HCEC 1CT (cell line): ENCODE data around the gene SMIM35.

Experiments
- DNase-seq: peaks from one replicate; pipeline ENCODE4 v3.0.0-alpha.2; 2017

Gene SMIM35

DNA sequence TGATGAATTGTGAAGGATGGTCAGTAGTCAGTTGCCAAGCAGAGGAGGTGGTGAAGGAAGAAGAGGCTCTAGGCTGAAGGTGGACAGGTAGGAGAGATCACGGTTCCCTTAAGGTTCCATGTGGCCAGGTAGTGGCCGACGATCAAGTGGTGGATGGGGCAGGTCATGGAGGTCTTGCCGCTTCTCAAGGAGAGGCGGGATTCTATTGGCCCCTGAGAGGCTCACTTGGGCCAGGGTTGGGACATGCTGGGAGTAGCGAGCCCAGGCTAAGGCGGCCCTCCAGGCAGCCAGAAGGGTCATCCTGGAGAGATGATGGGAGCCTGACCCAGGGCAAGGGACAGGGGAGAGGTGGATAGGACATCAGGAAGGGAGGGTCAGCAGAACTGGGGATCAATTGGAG is 30.8 kb downstream of the SMIM35 start:
- DNase-seq: no peak

- no peak for DNase-seq
These were observed 31.8 kb downstream of the SMIM35 start for GRCh38 chr11:118054712-118055640.

- DNase-seq: no peak
These were observed 34.1 kb downstream of the SMIM35 start for GRCh38 chr11:118052581-118053206.

DNA sequence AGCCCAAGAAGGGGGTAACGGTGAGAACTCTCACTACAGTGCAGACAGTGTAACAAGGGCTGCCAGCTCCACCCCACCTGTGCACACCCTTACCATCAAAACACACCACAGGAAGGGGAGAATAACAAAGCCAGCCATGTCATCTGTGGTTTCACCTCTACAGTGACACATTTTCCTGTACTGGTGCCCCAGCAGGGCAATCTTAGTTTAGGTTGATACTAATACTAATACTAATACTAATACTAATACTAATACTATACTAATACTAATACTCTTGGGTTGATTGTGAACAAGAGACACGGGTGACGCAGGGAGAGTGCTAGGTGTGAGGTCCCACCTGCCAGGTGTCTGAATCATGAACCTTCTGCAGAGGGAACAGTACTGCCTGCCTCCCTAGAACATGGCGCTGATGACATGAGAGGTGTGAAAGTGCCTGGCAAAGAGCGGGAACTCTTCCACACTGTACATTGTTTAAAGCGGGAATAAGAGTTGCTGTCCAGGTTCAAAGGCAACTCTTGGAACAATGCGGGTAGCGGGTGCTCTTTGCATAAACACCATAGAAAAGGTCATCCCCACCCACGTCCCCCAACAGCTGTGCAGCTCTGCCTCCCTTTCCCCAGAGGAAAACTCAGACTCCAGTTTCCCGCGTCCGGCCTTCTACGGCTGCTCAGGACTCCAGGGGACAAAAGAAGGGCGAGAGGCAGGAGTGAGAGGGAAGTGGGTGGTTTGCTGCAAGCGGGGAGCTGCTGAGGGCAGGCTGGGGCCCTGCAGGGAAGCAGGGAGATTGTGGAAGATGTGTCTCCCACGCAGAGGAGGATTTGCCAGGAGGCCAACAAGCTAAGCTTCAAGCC is 34.9 kb downstream of the SMIM35 start:
- no peak for DNase-seq

GRCh38 chr11:118051136-118051610 is 35.6 kb downstream of the SMIM35 start:
- DNase-seq: no peak

DNA sequence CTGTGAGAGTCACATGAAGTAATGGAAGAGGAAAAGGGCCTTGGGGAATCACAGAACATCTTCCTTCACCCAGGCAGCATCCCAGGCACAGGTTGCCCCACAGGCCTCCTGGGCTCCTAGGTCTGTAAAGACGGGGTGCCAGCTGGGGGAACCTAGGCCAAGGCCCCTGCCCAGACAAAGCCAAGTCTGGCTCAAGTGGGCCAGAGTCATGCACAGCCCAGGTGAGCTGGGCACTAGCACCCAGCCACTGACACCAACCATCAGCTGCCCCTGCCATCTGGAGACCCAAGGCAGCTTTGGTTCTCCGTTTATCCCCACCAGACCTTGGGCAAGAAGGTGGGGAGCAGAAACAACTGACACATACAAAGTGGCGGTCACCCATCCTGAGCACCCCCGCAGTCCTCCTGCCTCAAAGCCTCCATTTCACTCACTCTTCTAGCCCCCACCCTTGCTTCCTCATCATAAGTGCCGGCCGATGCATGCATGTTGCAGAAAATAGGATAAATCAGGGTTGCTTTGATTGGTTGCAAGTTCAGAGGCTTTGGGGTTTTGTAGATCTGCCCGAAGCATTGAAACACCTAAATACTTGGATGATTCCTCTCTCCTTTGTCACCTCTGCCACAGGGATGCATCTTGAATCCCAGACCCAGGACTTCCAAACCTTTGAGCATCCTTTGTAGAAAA is 36.4 kb downstream of the SMIM35 start:
- DNase-seq: no peak

DNA sequence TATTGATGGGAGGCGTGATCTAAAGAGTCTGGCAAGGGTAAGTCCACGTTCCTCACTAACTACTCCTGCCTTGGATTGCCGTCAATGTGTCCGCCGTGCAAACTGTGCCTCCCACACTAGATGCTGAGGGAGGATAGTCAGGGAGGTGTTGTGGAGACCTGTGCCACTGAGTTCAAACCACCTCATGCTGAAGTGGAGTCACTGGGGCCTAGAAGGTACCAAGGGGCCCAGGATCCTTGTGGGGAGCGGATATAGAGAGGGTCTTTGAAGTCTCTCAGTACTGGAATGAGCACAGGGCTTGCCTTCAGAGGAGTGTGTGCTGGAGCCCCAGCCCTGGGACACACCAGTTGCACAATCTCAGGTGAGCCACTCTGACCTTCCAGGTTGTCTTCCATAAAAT is 37.0 kb downstream of the SMIM35 start:
- no peak for DNase-seq

DNA sequence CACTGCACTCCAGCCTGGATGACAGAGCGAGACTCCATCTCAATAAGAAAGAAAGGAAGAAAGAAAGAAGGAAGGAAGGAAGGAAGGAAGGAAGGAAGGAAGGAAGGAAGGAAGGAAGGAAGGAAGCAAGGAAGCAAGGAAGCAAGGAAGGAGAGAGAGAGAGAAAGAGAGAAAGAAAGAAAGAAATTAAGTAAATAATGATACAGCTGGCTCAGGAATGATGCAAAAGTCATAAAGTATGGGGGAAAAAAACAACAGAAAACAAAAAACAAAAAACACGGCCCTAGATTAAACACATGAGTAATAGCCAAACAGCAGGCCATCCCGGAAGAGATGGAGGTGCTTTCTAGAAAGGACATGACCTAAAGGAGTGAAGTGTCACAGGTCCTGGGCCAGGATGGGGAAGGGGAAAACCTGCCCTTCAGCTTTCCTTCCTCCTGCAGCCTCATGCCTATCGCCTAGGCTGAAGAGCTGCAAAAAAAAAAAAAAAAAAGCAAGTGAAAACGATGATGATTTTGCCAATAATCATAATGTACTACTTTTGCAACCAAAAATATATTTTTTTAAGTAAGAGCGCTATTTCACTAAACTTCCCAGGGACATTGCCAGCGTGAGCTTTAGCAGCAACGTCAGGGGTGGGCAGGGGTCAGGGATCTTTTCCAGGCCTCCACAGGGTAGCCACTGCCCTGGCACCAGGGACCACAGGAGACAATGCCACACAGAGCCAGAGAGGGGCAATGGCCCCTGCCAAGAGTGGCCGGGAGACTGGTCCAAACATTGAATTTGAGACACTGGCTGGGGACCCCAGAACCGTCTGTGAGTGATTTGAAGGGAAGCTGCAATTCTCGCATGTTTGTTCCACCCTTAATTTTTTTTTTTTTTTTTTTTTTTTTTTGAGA is 38.0 kb downstream of the SMIM35 start:
- no peak for DNase-seq

- no peak for DNase-seq
These were observed 39.0 kb downstream of the SMIM35 start for GRCh38 chr11:118047749-118048148.

- DNase-seq: no peak
These were observed 39.6 kb downstream of the SMIM35 start for GRCh38 chr11:118046964-118047700.

DNA sequence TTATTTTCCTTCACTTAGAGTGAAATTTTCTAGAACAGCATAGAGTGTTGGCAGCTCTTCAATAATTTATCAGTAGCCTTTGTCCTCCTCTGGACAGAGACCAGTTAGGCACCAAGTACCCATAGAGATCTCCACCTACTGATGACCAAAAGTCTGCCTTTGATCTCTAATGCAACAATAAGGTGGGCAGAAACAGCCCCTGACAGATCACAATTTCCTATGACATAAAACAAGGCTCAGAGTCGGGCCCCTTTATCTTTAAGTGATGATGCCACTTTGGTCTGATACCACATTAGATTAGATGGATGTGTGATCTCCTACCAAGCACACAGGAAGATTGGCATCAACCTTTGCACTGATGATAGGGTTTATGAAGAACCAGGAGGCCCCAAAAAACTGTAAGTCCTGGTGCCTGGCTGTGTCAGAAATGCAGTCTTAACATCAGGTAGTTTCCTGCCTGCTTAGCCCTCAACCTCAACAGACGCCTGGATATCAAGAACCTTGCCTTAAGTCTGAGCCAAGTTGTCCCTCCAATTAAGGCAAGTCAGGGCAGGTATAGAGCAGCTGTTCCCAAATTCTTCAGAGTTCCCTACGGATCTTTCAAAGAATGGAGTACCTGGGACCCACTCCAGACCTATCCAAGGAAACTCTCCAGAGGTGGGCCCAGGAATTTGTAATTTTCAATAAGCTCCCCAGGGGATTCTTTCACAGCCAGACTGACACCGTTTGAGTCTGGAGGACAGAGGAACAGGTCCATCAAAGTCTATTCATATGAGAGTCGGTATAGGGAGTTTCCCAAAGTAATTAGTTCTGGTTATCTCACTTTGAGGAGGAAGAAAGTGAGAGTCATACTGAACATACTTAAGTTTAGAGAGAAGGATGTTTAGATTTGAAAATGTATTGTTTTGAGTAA is 40.5 kb downstream of the SMIM35 start:
- DNase-seq: no peak

DNA sequence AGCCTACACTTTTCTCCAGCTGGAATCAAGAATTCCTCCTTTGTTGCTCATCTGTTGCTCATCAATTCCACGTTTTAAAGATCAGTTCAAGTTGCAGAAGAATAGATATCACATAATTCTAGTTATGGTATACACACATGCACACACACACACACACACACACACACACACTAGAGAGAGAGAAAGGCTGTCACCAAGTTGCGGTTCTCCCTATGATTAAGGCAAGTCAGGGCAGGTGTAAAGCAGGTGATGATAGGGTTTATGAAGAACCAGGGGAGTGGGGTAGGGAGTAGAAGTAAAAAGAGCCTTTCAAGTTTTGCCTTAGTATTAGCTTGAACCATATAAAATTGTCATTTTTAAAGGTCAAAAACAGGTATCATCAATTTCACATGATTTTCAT is 41.6 kb downstream of the SMIM35 start:
- no peak for DNase-seq

DNA sequence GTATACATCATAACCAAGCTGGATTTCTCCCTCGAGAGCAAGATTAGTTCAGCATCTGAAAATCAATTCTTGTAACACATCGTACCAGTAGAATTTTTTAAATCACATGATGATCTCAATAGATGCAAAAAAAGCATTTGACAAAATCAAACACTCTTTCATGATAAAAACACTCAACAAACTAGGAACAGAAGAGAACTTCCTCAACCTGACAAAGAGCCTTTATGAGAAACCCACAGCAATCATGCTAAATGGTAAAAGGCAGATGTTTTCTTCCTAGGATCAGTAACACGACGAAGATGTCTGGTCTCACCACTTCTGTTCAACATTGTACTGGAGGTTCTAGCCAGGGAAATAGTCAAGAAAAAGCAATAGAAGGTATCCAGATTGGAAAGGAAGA is 44.0 kb downstream of the SMIM35 start:
- DNase-seq: no peak

DNA sequence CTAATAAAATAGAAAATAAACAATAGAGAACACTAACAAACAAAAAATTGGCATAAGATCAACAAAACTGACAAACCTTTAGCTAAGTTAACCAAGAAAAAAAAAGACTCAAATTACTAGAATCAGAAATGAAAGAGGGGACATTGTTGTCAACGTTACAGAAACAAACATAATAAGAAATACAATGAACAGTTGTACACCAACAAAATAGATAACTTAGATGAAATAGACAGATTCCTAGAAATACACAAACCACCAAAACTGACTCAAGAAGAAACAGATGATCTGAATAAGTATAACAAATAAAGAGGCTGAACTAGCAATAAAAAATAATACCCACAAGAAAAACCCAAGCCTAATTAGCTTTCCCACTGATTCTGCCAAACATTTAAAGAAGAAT is 44.6 kb downstream of the SMIM35 start:
- DNase-seq: no peak

DNA sequence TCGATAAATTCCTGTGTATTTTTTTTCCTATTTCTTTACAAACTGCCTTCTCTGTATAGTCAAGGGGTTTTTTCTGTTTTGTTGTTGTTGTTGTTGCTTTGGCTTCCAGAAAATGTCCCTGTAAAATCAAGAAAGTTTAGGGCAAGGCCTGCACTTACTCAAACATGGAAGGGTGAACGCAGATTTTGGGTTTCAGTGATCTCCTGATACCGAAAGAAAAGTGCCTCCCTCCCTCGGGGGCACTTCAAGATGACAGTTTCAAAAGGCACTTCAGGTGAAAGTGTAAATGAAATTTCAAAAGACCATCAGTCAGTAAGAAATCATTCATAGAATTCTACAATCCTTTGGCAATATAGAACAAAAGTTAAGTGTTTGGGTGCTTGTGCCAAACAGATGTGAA is 53.3 kb downstream of the SMIM35 start:
- no peak for DNase-seq

GRCh38 chr11:118028626-118029025 is 58.1 kb downstream of the SMIM35 start:
- no peak for DNase-seq

- no peak for DNase-seq
These were observed 59.1 kb downstream of the SMIM35 start for GRCh38 chr11:118027694-118028093.

DNA sequence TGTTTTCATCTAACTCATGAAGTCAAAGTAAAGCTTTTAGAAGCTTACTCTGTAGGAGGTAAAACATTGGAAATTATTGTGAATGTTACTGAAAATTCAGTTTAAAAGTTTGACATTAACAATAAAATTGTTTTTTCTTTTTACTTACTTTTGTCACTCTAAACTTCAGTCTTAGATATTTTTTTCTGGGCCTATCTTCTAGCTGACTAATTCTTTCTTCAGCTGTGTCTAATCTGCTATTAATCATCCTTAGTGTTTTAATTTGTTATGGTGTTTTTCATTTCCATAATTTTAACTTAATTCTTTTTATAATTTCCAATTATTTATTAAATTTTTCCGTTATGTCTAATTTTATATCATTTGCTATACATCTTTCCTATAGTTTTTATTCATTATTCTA is 65.6 kb downstream of the SMIM35 start:
- no peak for DNase-seq

GRCh38 chr11:118018401-118018800 is 68.4 kb downstream of the SMIM35 start:
- no peak for DNase-seq
